K562 (cell line): Measurements from ENCODE around the gene MCCC1. TPM values are rescaled to one million over a fixed set of nuclear protein-coding genes. Genes with fewer than 3 reads are reported as not detected.

Experiments
- ARID1B ChIP-seq: fragments of 450-650 bp; IDR thresholded peaks from 2 replicates; pipeline ENCODE4 v1.6.1; 2016; ENCODE audit warnings: antibody characterized with exemption, mild to moderate bottlenecking, inconsistent platforms
- CLOCK ChIP-seq: fragments of 250-450 bp; sonication (Bioruptor Pico); IDR thresholded peaks from 2 replicates; pipeline ENCODE4 v1.4.0; 2020; ENCODE audit warnings: mild to moderate bottlenecking, moderate library complexity, borderline replicate concordance
- CSDE1 ChIP-seq, 2 experiments: fragments of 450-650 bp; IDR thresholded peaks; 2 replicates each; pipeline ENCODE4 v1.6.1; 2016; ENCODE audit warnings: mild to moderate bottlenecking in 1 of 2
- CTCFL ChIP-seq: IDR thresholded peaks from 2 replicates; pipeline ENCODE4 v1.6.1; 2011; ENCODE audit warnings: borderline replicate concordance, low read depth, mild to moderate bottlenecking, moderate library complexity, low read length; ENCODE audit not compliant: insufficient read depth, poor library complexity, severe bottlenecking
- DPF2 ChIP-seq: fragments of 450-650 bp; IDR thresholded peaks from 2 replicates; pipeline ENCODE4 v1.6.1; 2016
- E2F4 ChIP-seq: sonication (generic); formaldehyde crosslinking; IDR thresholded peaks from 2 replicates; pipeline ENCODE4 v1.8.0; 2022; ENCODE audit warnings: mild to moderate bottlenecking, low read depth, missing genetic modification reagents
- ELF1 ChIP-seq: fragments of 200-800 bp; sonication (Bioruptor generic); IDR thresholded peaks from 2 replicates; pipeline ENCODE4 v1.6.1; 2016; ENCODE audit warnings: missing genetic modification characterization, missing compliant biosample characterization
- ESRRA ChIP-seq: fragments of 450-650 bp; IDR thresholded peaks from 2 replicates; pipeline ENCODE4 v1.6.1; 2014; ENCODE audit warnings: low read depth, mild to moderate bottlenecking, moderate library complexity, borderline replicate concordance
- ETV5 ChIP-seq: sonication (generic); formaldehyde crosslinking; IDR thresholded peaks from 2 replicates; pipeline ENCODE4 v1.4.0; 2020; ENCODE audit warnings: low read depth, mild to moderate bottlenecking, missing genetic modification reagents
- FUS ChIP-seq: fragments of 200-400 bp; formaldehyde crosslinking; optimal IDR thresholded peaks from 2 replicates; pipeline ENCODE3; 2017; ENCODE audit warnings: low read depth, low read length
- NCOR1 ChIP-seq: fragments of 450-650 bp; IDR thresholded peaks from 2 replicates; pipeline ENCODE4 v1.6.1; 2016; ENCODE audit warnings: mild to moderate bottlenecking, moderate library complexity
- PHF8 ChIP-seq: fragments of 200-600 bp; sonication (generic); IDR thresholded peaks from 2 replicates; pipeline ENCODE4 v1.6.1; 2012; ENCODE audit warnings: mixed run types, mild to moderate bottlenecking, inconsistent platforms, low read length, moderate library complexity, borderline replicate concordance
- SPI1 ChIP-seq: IDR thresholded peaks from 2 replicates; pipeline ENCODE4 v1.6.1; 2011; ENCODE audit warnings: low read depth, low read length, control low read depth, borderline replicate concordance
- TGIF2 ChIP-seq: sonication (generic); formaldehyde crosslinking; IDR thresholded peaks from 2 replicates; pipeline ENCODE4 v1.8.1; 2022; ENCODE audit warnings: mild to moderate bottlenecking, missing genetic modification reagents, moderate library complexity
- YY1 ChIP-seq, 3 experiments: IDR thresholded peaks; 2 replicates each; pipeline ENCODE4 v1.6.1; 2011; ENCODE audit warnings: low read length in 2 of 3, mild to moderate bottlenecking in 2 of 3, moderate library complexity in 2 of 3, borderline replicate concordance in 1 of 3, control low read depth in 1 of 3, low read depth in 1 of 3; ENCODE audit not compliant: insufficient read depth in 3 of 3, insufficient replicate concordance in 2 of 3, control insufficient read depth in 1 of 3, insufficient read length in 1 of 3; ENCODE audit errors: extremely low read depth in 1 of 3
- ZNF408 ChIP-seq: fragments of 250-450 bp; sonication (Bioruptor Pico); IDR thresholded peaks from 2 replicates; pipeline ENCODE4 v1.4.0; 2020; ENCODE audit warnings: low read depth, mild to moderate bottlenecking, moderate library complexity
- ZNF766 ChIP-seq: fragments of 200-800 bp; sonication (Bioruptor generic); conservative IDR thresholded peaks from 2 replicates; pipeline ENCODE4 v1.6.1; 2016; ENCODE audit warnings: missing genetic modification characterization, missing compliant biosample characterization
- polyA plus RNA-seq, 8 experiments: library from polyadenylated mRNA; depleted of rRNA in 4 of 8; stranded (reverse) in 5 of 8; unstranded in 3 of 8; fragments of >200 nt; fragmentation: Nextera tagmentation in 2 of 8; fragmentation: Illumina TruSeq in 1 of 8; extraction: Ambion mirVana in 2 of 8; extraction: Trizol in 1 of 8; gene quantifications; 2 replicates each; pipeline versions ENCODE4 v1.2.1 to v1.2.3, GENCODE V29; 2011 to 2014; ENCODE audit warnings: inconsistent platforms in 1 of 8, missing spikeins in 1 of 8
- total RNA-seq, 7 experiments: library from RNA; depleted of rRNA in 6 of 7; stranded (reverse); fragments of >200 nt in 6 of 7; fragmentation: Illumina TruSeq in 2 of 7; extraction: Trizol in 2 of 7; gene quantifications; 2 replicates each; pipeline versions ENCODE4 v1.2.1 to v1.2.3, GENCODE V29; 2011 to 2021; ENCODE audit warnings: low replicate concordance in 1 of 7

MCCC1 gene
- total and polyA plus RNA-seq, 9 of the 15 experiments (the other 6 are each of a cell fraction or from before 2014, with no cell fraction given) = 13.7 to 26.9 (median 23.0) TPM

- TF ChIP-seq PHF8 (no peak), CSDE1 (IDR thresholded peaks at IDR 0.05) (no peak), CTCFL (peak; percentile 26), E2F4 (no peak), ESRRA (no peak), CLOCK (CRISPR knock-in tag) (no peak), SPI1 (0 out of 2 replicates have a peak, but pooled peaks have one; percentile 10), ELF1 (peak; percentile 39; the same call in 1 of the 2 replicates), ETV5 (CRISPR knock-in tag) (0 out of 2 replicates have a peak, but pooled peaks have one; percentile 27), NCOR1 (no peak), ARID1B (no peak), ZNF766 (CRISPR knock-in tag) (no peak), YY1 (IDR thresholded peaks at IDR 0.05; ENCODE audit: borderline replicate concordance in 1 of 3, control insufficient read depth in 1 of 3, extremely low read depth in 1 of 3, insufficient read depth in 3 of 3, insufficient read length in 1 of 3, insufficient replicate concordance in 2 of 3, low read depth in 1 of 3, low read length in 2 of 3) (peak in 2 of 3 experiments; percentile 12 to 71), FUS (no peak), ZNF408 (CRISPR knock-in tag) (no peak), TGIF2 (CRISPR knock-in tag) (no peak), DPF2 (no peak)
Observed at GRCh38 chr3:183085634-183086390, 13.5 kb downstream of the MCCC1 start (continued).
